Measurements from ENCODE around the gene ZNF516.

GRCh38 chr18:76492669-76493212, 2.3 kb downstream of the ZNF516 start:
- TF ChIP-seq CTCF (IDR thresholded peaks at IDR 0.05) (no peak), POLR2AphosphoS5 (IDR thresholded peaks at IDR 0.05) (peak in 2 of 3 donors; percentile 4 to 58)
